ENCODE measurements around the gene C22orf42. TPM values are rescaled to one million over a fixed set of nuclear protein-coding genes. Genes with fewer than 3 reads are reported as not detected.

C22orf42 gene
- total RNA-seq, 1 donor from 2014 or later = not detected

GRCh38 chr22:32100711-32101110 lies 58.4 kb downstream of the C22orf42 start:
- no peak for ATAC-seq
- intact Hi-C loops (cut with DNase I) = loop anchor here (10.0 kb wide), 1 partner anchor 164 kb away; no protein-coding TSS in a partner anchor
- no peak for DNase-seq (ENCODE audit: missing footprints)

Other genes starting within 250 kb of the C22orf42 start
- gene YWHAH, start 214.8 kb downstream of the C22orf42 start, total RNA-seq = 85.3 TPM
- 213 TPM for gene SLC5A1, start 116.0 kb downstream of the C22orf42 start, total RNA-seq
- not detected for gene RFPL2, start 45.8 kb upstream of the C22orf42 start, total RNA-seq
- gene SLC5A4, start 96.0 kb upstream of the C22orf42 start, total RNA-seq = not detected
- not detected for gene RFPL3, start 198.6 kb upstream of the C22orf42 start, total RNA-seq

Data from Right ventricle myocardium inferior (tissue), 1 donor.